ENCODE results near the gene PGLYRP4.

PGLYRP4 gene

DNA sequence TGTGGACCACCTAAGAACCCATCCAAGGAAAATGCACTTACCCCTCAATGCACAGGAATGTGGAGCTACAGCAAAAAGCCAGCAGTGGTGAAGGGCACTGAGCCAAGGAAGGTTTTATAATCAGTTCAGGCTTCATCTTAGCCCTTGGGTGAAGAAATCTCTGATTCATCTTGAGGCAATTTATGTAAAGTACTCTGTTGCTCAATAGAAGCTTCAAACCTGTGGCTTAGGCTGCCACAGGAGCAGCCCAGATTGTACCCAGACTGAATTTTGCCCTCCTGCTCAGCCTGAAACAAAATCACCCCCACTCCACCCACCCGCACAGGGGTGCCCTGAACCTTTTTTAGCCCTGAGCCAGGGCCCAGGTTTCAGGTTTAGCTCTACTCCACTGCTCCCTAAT, 26.9 kb upstream of the PGLYRP4 start, which contains the start of gene S100A12:
Gene S100A12 (minus strand): TSS at position 111 of the 400 bp plus-strand sequence. CDS start 1,029 bp downstream, outside the sequence.
- FAIRE-seq: no peak
- peak; percentile 79 for DNase-seq (ENCODE audit: low spot score)

DNA sequence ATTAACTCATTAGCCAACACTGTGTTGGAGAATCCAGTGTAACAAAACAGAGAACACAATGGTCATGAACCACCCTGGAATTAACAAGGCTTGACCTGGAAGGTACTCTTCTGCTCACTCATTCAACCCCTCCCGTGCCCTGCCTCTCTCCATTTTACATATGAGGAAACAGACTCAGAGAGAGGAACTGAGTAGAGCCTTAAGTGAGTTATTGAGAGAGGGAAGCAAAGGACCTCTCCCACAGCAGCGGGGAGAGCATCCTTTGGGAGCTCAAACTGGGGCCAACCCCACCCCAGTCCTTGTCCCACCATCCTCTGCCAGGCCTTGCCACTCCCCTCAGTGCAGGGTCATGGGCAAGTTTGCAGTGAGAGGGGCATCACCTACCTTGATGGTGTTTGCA, 25.4 kb upstream of the PGLYRP4 start:
- FAIRE-seq: no peak

DNA sequence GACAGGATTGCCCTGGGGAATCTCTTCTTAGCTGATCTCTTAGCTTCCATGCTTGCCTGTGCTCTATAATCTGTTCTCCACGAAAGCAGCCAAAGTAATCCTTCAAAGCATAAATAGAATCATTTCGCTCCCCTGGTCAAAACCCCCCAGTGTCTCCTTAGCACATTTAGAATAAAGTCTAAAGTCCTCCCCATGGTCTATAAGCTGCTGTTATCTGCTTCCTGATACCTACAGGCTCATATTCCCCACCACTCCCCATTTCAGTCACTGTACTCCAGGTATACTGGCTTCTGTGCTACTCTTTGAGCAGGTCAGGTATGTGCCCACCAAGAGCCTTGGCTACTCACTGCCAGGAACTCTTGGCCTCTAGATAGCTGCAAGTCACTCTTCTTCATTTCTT, 23.9 kb upstream of the PGLYRP4 start:
- no peak for FAIRE-seq
- DNase-seq (ENCODE audit: low spot score): no peak

More for the DNA sequence above, 25.4 kb upstream of the PGLYRP4 start:
- no peak for DNase-seq (ENCODE audit: low spot score)

DNA sequence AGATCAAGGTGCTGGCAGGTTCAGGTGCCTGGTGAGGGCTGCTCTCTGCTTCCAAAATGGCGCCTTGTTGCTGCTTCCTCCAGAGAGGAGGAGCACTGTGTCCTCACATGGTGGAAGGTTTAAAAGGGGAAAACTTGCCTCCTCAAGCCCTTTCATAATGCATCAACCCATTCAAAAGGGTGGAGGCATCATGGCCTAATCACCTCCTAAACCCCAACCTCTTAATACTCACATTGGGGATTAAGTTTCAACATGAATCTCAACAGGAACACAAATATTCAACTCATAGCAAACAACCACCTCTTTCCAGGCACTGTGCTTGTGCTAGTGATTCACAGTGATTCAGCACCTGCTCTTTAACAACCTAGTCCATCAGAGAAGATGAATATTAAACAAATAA, 22.6 kb upstream of the PGLYRP4 start:
- DNase-seq (ENCODE audit: low spot score) (no peak), FAIRE-seq (no peak)

DNA sequence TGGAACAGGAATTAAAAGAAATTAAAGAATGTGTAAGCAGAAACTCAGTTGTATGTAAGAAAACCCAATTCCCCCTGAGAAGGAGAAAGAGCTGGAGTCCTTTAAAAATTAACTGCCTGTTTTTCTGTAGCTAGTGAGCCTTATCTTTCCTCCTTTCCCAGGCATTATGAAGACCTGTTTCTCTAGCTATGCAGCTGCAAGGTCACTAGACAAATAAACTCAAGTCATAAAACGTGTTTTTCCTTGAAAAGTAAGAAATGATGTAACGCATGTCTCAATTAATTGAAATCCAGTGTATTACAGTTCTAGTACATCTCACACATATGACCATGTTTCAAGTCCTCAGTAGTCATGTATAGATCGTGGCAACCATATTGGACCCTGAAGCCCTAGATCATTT, 21.5 kb upstream of the PGLYRP4 start:
- FAIRE-seq (no peak), DNase-seq (ENCODE audit: low spot score) (no peak)

DNA sequence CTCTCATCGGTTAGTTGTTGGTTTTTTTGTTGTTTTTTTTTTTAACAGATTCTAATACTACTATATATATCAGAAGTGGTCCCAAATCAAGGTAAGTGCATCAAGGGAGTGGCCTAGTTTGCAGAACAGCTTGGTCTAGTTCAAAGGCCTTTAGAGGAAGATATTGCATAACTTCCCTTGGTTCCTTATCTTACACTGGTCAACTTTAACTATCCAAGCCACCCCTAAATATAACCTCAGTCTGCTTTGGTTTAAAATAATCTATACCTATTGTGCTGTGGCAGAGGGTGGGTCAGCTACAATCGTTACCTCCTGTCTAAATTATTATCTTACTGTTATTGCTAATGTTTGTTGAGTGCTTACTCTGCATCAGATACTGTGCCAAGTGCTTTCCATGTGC, 19.9 kb upstream of the PGLYRP4 start:
- FAIRE-seq: no peak
- DNase-seq (ENCODE audit: low spot score): no peak

DNA sequence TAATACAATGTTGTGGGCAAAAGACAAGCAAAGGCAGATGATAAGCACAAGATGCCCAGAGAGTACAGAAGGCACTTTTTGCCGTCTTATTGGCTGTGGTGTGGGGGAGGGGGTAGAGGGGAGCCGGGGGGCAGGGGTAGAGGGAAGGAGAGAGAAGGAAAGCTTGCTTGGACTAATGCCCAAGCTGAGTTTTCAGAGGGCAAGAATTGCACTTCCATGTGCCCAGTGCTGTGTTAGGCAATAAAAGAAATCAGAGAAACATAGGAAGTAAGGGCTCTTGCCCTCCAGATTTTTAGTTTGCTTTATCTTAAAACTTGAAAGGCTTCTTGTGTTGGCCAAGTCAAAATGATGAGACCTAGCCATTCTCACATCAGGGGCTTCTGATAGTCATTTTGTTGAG, 18.4 kb upstream of the PGLYRP4 start:
- FAIRE-seq: no peak
- no peak for DNase-seq (ENCODE audit: low spot score)

DNA sequence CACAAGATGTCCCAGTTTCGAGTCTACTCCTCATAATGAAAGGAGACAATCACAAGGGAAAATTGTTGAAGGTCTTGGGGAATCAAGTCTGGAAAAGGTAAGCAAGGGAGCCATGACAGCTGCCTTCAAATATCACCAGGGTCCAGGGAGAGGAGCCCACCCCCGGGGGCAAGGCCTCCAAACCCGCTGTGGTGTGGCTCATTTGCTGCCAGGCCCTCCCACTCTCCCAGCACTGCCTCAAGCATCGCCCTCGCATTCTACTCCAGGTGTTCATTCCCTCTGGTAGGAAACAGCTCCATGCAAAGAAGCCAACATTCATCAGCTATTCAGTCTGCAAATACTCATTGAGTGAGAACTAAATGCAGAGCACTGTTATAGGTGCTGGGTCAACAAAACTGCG, 17.6 kb upstream of the PGLYRP4 start:
- FAIRE-seq: no peak
- no peak for DNase-seq (ENCODE audit: low spot score)

DNA sequence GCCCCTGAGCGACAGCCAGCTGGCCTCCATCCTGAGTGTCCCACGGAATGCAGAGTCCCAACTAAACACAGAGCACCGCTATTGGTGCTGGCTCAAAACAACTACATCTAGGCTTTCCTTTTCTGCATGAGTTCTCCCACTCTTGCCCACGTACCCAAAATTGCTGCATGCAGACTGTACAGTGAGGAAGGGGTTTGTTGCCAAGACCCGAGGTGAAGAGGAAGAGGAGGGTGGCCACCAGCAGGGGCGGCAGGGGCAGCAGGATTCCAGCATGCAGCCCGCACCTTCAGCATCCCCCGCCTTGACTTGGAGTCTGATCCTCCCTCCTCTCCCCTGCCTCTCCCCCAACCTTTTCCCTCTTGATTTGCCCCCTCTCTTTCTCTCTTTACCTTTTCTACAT, 17.1 kb upstream of the PGLYRP4 start:
- DNase-seq (ENCODE audit: low spot score) (no peak), FAIRE-seq (no peak)

DNA sequence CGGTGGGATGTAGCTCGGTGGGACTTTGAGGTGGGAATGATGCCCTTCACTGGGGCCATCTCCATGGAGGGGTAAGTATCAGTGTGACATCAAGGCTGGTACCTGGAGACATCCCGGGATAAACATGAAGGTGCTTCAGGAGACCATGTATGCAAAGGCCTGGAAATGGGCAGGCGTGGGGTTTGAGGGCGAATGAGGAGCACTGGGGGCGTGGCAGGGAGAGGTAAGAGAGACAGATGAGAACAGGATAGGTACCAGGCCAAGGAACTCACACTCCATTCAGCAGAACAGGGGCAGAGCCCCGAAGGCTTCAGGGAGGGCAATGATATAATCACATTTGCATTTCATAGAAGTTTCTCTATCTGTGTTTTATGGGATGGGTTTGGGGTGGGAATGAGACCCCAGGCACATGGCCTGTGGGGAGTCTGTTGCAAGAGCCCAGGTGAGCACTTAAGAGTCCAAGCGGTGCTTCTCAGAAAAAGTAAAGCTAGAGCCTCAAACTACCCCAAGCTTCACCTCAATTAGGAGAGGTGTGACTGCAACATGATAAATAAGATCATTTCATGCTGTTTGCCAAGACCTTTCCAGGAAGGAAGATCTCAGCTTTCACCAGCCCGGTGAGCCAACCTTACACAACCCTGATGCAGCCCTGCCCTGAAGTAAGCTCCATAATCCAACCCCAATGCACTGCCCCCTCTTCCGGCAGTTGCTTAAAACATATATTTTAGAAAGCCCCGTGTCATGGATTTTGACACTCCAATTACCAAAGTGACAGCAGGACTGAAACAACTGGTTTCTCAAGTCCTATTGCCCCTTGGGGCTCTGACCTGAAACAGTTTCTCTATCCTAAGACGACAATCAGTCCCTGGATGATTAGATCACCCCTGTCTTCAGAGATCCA, 16.4 kb upstream of the PGLYRP4 start:
- no peak for FAIRE-seq
- no peak for DNase-seq (ENCODE audit: low spot score)

DNA sequence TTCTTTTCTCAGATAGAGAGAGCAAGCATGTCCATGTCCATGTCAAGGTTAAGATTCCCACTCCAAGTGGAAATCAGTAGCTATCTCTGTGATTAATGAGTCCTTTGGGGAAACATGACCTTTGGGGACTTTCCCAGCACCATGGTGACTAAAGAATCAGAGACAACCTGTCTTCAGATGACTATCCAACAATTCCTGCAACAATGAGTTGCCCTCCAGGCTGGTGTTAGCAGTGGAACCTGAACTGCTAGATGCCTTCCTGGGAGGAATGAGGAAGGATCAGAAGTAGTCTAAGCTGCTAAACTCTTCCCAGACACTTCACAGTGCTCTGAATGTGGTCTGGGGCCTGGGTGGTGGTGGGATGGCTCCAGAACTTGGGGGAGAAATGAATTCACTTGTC, 15.5 kb upstream of the PGLYRP4 start:
- DNase-seq (ENCODE audit: low spot score): no peak
- no peak for FAIRE-seq

DNA sequence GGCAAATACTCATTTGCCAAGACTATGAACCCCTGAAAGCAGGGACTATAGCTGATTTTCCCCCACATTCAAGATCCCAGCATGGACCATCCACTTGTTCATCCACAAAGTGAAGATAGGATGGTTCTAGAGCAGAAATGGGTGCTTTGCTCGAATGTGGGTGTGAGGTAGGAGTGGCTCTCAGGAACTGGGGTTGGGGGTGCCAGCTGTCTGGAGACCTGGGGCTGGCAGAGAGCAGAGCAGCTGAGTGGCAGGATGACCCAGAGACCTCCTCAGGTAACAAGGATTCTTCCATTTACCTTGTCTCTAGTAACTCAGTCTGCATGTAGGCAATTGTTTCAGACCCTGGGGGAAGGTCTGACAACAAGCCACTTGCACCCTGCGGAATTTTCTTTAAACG, 15.0 kb upstream of the PGLYRP4 start:
- FAIRE-seq (no peak), DNase-seq (ENCODE audit: low spot score) (no peak)

DNA sequence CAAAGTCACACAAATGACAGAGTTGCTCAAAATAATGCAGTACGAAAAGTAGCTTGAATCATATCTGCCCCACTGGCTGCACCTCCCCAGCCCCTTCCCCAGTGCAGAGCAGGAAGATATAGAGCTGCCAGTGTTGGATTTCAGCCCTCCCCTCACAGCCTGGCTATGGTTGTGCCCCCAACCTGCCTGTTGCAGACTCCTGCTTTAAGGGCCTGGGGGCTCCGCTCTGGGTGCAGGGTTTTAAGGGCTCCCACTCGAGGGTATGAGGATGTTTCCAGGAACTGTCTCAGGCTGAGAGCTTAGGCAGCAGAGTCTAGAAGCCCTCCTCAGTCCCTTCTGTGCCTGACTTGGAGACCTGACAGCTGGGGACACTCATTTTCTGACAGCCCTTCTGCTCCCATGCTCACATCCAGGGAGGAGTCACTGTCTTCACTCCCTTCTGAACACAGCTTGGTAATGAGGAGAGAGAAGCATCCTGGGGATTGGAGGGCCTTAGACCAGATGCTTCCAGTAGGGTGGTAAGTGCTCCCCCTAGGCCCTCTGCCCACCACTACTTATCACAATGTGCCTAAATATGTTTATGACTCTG, 13.6 kb upstream of the PGLYRP4 start:
- no peak for FAIRE-seq

DNA sequence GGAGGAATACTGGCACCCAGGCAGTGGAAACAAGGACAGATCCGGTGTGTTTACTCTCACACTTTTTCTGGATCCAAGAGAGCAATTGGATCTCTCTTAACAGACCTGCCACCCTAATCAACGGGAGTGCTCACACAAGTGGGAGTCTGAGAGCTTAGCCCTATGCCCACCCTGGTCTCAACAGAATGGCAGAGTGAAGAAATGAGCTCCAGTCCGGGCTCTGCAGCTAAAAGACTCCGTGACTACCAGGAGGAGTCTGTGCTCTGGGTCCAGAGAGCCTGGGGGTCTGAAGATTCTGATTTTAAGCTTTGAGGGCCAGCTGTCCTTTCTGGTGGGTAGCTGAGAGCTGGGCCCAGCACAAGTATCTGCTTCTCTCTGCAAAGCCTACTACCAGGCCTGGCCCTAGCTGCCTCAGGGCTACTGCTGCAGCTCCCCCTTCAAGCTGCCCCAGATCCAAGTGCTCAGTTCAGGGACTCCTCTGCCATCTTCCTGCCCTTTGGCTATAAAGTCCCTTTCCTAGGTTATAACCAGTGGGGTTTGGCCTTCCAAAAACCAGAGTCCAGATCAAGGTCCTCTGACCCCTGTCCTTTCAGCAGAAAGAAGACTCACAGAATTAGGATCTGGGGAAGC, 13.0 kb upstream of the PGLYRP4 start:
- FAIRE-seq: no peak
- DNase-seq (ENCODE audit: low spot score): no peak

More for the DNA sequence above, 13.6 kb upstream of the PGLYRP4 start:
- DNase-seq (ENCODE audit: low spot score): no peak

DNA sequence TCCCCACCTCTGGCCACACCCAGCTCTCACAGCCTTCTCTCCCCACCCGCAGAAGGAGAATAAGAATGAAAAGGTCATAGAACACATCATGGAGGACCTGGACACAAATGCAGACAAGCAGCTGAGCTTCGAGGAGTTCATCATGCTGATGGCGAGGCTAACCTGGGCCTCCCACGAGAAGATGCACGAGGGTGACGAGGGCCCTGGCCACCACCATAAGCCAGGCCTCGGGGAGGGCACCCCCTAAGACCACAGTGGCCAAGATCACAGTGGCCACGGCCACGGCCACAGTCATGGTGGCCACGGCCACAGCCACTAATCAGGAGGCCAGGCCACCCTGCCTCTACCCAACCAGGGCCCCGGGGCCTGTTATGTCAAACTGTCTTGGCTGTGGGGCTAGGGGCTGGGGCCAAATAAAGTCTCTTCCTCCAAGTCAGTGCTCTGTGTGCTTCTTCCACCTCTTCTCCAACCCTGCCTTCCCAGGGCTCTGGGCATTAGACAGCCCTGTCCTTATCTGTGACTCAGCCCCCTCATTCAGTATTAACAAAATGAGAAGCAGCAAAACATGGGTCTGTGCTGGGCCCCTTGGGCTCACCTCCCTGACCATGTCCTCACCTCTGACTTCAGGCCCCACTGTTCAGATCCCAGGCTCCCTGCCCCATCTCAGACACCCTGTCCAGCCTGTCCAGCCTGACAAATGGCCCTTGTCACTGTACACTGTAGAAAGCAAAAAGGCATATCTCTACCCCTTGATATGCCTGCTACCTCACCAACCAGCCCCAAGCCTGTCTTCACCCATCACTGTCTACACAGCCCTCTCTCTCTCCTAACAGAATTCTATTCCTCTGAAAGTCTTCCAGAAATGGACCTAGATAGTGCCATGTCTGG, 12.2 kb upstream of the PGLYRP4 start:
- FAIRE-seq (no peak), DNase-seq (ENCODE audit: low spot score) (no peak)

DNA sequence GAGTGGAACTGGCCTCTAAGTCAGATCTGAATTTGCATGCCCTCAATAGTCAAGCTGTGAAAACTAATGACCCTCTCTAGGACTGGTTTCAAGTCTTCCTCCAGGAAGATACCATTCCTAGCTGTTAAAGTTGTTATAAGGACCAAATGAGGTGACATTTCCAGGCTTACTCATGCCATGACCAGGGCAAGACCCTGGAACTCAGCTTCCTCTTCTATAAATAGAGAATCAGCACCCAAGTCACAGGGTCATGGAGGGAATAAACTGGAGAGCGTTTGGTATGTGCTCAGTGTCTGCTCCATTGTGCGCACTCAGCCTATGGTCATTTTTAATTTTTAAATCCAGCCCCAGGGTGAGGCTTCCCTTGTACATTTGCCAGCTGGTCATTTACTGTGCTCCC, 11.5 kb upstream of the PGLYRP4 start:
- FAIRE-seq (no peak), DNase-seq (ENCODE audit: low spot score) (no peak)

DNA sequence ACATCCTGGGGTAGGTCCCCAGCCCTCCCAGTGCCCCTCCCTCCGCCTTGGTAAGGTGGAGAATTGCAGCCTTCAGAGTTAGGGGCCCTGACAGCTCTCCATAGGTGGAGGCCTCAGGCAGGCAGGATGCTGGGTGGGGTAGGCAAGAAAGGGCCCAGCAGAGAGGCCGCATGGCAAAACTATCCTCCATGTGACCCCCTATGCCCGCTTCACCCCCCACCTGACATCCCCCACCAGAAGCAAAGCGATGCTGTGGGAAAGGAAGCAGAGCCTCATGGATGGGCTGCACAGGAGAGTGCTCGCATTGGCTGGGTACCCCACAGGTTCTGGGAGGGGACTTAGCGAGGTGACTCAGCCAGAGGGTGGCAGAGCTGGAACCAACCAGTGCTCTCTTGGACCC, 10.6 kb upstream of the PGLYRP4 start:
- FAIRE-seq (no peak), DNase-seq (ENCODE audit: low spot score) (no peak)

DNA sequence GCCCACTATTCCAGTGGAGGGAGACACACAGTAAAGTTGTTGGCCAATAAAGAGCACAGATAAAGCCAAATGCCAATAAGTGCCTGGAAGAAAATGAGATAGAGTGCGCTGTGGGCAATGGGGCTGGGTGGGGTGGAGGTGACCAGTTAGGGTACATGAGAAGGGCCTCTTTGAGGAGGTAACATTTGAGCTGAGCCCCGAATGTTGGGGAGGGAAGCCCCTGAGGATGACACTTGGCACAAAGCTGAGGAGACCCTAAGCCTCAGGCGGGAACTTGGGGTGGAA, 10.0 kb upstream of the PGLYRP4 start:
- DNase-seq (ENCODE audit: low spot score): no peak
- no peak for FAIRE-seq

DNA sequence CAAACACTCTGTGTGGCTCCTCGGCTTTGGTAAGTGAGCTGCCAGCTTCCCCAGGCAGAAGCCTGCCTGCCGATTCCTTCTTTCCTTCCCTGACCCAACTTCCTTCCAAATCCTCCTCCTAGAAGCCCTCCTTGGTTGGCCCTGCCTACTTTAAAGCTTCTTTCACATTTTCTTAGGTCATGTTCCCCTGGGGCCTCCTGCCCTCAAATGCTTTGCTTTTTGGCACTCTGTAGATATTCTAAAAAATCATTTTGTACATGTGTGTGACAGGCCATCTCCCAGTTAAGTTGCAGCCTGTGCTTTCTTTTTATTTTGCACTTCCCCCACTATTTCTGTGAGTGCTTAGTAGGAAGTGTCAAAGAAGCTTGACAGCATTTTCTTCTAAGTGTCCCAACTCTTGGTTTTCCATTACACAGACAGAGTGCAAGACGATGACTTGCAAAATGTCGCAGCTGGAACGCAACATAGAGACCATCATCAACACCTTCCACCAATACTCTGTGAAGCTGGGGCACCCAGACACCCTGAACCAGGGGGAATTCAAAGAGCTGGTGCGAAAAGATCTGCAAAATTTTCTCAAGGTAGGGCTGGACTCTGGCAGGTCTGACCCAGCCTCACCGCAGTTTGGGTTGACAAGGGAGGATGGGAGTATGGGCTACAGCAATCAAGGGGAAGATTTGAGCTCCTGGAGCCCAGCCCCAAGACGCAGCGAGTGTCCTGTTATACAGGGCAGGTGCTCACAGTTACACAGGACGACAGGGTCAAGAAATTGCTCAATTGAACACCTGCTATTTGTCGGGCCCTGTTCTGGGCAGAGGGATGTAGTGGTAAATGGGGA, 9.4 kb upstream of the PGLYRP4 start, which contains the start of gene S100A9:
Gene S100A9 (plus strand): TSS at position 2 of the 838 bp plus-strand sequence. CDS start 430 bp downstream, at position 432.
- FAIRE-seq (no peak), DNase-seq (ENCODE audit: low spot score) (no peak)

DNA sequence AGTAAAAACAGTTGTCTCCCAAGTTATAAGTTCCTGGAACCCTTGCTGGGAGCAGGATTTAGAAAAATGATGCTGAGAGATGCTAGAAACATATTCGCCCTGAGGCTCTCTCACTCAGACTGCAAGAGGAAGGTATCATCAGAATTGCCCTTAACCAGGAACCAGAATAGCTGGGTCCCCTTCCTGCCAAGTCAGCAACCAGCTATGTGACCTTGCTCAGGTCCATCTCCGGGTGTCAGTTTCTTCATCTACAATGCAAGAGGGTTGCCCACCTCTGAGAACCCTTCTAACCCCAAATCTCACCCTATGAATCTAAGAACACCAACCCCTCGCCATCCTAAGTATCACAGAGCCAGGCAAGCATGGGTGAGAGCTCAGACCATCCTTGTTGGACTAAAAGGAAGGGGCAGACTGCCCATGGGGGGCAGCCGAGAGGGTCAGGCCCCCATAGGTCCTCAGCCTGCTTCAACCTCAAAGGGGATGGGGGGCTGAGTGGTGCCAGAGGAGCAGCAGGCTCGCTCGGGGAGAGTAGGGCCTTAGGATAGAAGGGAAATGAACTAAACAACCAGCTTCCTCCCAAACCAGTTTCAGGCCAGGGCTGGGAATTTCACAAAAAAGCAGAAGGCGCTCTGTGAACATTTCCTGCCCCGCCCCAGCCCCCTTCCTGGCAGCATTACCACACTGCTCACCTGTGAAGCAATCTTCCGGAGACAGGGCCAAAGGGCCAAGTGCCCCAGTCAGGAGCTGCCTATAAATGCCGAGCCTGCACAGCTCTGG, 8.6 kb upstream of the PGLYRP4 start:
- no peak for FAIRE-seq

More for the DNA sequence above, 8.6 kb upstream of the PGLYRP4 start:
- no peak for DNase-seq (ENCODE audit: low spot score)

Data from urothelium cell line (cell line).